DOHH2 (cell line): ENCODE measurements around the gene TPM3.

Source experiments
- H3F3A ChIP-seq: fragments of 200-600 bp; sonication (generic), shearing (Covaris generic); 2 replicates; pipeline ENCODE4 v1.6.0; 2016; ENCODE audit warnings: antibody characterized with exemption, mild to moderate bottlenecking; ENCODE audit not compliant: control insufficient read depth, insufficient read depth
- H3K27ac ChIP-seq: fragments of 200-600 bp; sonication (generic); 2 replicates; pipeline ENCODE4 v1.5.1; 2014; ENCODE audit warnings: low read depth, mild to moderate bottlenecking, low read length, moderate library complexity
- H3K27me3 ChIP-seq: fragments of 200-600 bp; sonication (generic); 2 replicates; pipeline ENCODE4 v1.6.1; 2014; ENCODE audit warnings: mild to moderate bottlenecking, low read length, mixed read lengths; ENCODE audit not compliant: control insufficient read depth
- H3K36me3 ChIP-seq: fragments of 200-600 bp; sonication (generic); 2 replicates; pipeline ENCODE4 v1.6.1; 2014; ENCODE audit warnings: mild to moderate bottlenecking, low read length, moderate library complexity, mixed read lengths; ENCODE audit not compliant: control insufficient read depth
- H3K4me1 ChIP-seq: fragments of 200-600 bp; sonication (generic); 2 replicates; pipeline ENCODE4 v1.6.1; 2014; ENCODE audit warnings: mild to moderate bottlenecking, low read length, mixed read lengths; ENCODE audit not compliant: control insufficient read depth
- H3K4me2 ChIP-seq: fragments of 200-600 bp; sonication (generic); 2 replicates; pipeline ENCODE4 v1.6.0; 2014; ENCODE audit warnings: mild to moderate bottlenecking, low read length, moderate library complexity
- H3K4me3 ChIP-seq: fragments of 200-600 bp; sonication (generic); 2 replicates; pipeline ENCODE4 v1.5.1; 2014; ENCODE audit warnings: mild to moderate bottlenecking, low read length, mixed read lengths
- H3K79me2 ChIP-seq: fragments of 200-600 bp; sonication (generic); 2 replicates; pipeline ENCODE4 v1.6.1; 2014; ENCODE audit warnings: mild to moderate bottlenecking, low read length, mixed read lengths; ENCODE audit not compliant: control insufficient read depth
- H3K9me2 ChIP-seq: fragments of 200-600 bp; sonication (generic); replicated peaks from 2 replicates; pipeline ENCODE4 v1.6.1; 2014; ENCODE audit warnings: mild to moderate bottlenecking, low read length, mixed read lengths; ENCODE audit not compliant: control insufficient read depth
- H3K9me3 ChIP-seq: fragments of 200-600 bp; sonication (generic); 2 replicates; pipeline ENCODE4 v1.6.1; 2014; ENCODE audit warnings: antibody characterized with exemption, low read length, mixed read lengths; ENCODE audit not compliant: control insufficient read depth, insufficient read depth
- H4K20me1 ChIP-seq: fragments of 200-600 bp; sonication (generic); 2 replicates; pipeline ENCODE4 v1.6.0; 2014; ENCODE audit warnings: low read depth, mild to moderate bottlenecking, antibody characterized with exemption, low read length, moderate library complexity; ENCODE audit not compliant: control insufficient read depth, insufficient read depth
- EZH2phosphoT487 ChIP-seq: fragments of 200-600 bp; sonication (generic); IDR thresholded peaks from 2 replicates; pipeline ENCODE4 v1.6.1; 2017; ENCODE audit warnings: borderline replicate concordance, mild to moderate bottlenecking, antibody characterized with exemption, low read length, moderate library complexity, mixed read lengths
- TF ChIP-seq, protein P1 (sequence below): fragments of 200-600 bp; sonication (generic); IDR thresholded peaks from one replicate; pipeline ENCODE4 v1.5.1; 2014; ENCODE audit warnings: antibody characterized with exemption, mild to moderate bottlenecking, low read depth, low read length; ENCODE audit not compliant: poor library complexity, severe bottlenecking

Gene TPM3

DNA sequence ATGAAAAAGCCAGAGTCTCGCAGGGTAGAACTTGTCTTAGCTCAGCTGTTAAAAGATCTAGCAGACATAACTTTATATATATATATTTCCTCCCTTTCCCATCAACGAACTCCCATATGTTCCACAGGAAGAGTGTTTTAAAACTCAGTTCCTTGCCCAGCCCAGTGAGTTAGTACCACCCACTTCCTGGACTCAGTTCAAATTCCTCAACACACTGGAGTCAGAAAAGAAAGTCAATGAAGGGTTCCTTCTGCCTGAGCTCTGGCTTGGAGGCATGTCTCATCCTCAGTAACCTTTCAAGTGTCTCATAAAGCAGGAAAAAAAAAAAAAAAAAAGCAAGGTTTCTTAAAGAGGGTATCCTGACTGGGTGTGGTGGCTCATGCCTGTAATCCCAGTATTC is 15.6 kb downstream of the TPM3 start:
- Histone ChIP-seq H3K9me2 (no peaks in the 10 kb centered on the region), H3K79me2 (peaks cover 78% of the 10 kb centered on the region), H3K4me3 (no peak overlapping the region), H3K36me3 (peaks cover 88% of the 10 kb centered on the region), H3K4me2 (no peak overlapping the region), H3K9me3 (no peaks in the 10 kb centered on the region), H4K20me1 (peaks cover 41% of the 10 kb centered on the region), H3F3A (no peaks in the 10 kb centered on the region), H3K27me3 (no peaks in the 10 kb centered on the region), H3K27ac (no peak overlapping the region), H3K4me1 (peaks cover 50% of the 10 kb centered on the region)
- TF ChIP-seq, protein P1, sequence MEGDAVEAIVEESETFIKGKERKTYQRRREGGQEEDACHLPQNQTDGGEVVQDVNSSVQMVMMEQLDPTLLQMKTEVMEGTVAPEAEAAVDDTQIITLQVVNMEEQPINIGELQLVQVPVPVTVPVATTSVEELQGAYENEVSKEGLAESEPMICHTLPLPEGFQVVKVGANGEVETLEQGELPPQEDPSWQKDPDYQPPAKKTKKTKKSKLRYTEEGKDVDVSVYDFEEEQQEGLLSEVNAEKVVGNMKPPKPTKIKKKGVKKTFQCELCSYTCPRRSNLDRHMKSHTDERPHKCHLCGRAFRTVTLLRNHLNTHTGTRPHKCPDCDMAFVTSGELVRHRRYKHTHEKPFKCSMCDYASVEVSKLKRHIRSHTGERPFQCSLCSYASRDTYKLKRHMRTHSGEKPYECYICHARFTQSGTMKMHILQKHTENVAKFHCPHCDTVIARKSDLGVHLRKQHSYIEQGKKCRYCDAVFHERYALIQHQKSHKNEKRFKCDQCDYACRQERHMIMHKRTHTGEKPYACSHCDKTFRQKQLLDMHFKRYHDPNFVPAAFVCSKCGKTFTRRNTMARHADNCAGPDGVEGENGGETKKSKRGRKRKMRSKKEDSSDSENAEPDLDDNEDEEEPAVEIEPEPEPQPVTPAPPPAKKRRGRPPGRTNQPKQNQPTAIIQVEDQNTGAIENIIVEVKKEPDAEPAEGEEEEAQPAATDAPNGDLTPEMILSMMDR: no peak
- TF ChIP-seq EZH2phosphoT487: no peak

DNA sequence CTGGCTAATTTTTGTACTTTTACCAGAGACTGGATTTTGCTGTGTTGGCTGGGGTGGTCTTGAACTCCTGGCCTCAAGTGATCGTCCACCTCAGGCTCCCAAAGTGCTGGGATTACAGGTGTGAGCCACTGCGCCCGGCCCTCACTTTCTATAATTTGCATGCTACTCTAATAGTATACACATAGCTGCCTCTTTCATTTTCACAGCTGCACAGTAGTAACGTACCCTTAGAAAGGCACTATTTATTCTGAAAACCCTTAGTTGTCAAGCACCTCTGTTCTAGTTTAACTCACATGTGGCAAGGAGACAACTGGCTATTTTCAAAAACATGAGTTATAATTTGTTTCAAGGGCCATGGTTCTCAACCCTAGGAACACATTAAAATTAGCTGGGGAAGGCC is 17.2 kb downstream of the TPM3 start:
- no peak overlapping the region for H3K4me3 ChIP-seq
- H3K27ac ChIP-seq: no peak overlapping the region
- H3K27me3 ChIP-seq: no peaks in the 10 kb centered on the region
- peaks cover 30% of the 10 kb centered on the region for H4K20me1 ChIP-seq
- H3K9me2 ChIP-seq: no peaks in the 10 kb centered on the region
- H3K79me2 ChIP-seq: peaks cover 63% of the 10 kb centered on the region
- TF ChIP-seq, protein P1: no peak
- H3K4me1 ChIP-seq: peaks cover 35% of the 10 kb centered on the region
- no peaks in the 10 kb centered on the region for H3F3A ChIP-seq
- no peak overlapping the region for H3K4me2 ChIP-seq
- H3K9me3 ChIP-seq: no peaks in the 10 kb centered on the region
- H3K36me3 ChIP-seq: peaks cover 92% of the 10 kb centered on the region

DNA sequence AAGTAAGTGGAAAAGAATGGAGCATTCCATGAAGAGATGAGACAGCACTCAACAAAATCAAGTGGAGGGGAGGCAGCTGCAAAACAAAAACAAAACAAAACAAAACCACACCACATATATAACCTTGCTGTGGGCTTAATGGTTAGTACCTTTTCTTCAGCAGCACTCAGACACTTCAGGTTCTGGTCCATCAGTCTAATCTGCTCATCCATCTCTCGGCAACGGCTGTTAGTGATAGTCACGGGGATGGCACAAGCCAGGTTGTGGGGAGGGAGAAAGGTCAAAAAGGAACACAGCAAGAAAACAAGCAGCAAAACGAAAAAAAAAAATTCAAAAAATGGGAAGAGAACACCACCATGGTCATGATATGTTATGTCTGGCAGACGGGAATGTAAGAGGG is 20.0 kb downstream of the TPM3 start:
- Histone ChIP-seq H3K4me3 (no peak overlapping the region), H3K4me2 (no peak overlapping the region), H3K79me2 (peaks cover 45% of the 10 kb centered on the region), H3K27ac (no peak overlapping the region), H3K36me3 (peaks cover 92% of the 10 kb centered on the region), H4K20me1 (peaks cover 5% of the 10 kb centered on the region; the same call in 1 of the 2 replicates), H3K4me1 (peaks cover 7% of the 10 kb centered on the region), H3K9me2 (no peaks in the 10 kb centered on the region), H3F3A (no peaks in the 10 kb centered on the region), H3K27me3 (no peaks in the 10 kb centered on the region), H3K9me3 (no peaks in the 10 kb centered on the region)
- no peak for TF ChIP-seq EZH2phosphoT487
- TF ChIP-seq, protein P1: no peak

DNA sequence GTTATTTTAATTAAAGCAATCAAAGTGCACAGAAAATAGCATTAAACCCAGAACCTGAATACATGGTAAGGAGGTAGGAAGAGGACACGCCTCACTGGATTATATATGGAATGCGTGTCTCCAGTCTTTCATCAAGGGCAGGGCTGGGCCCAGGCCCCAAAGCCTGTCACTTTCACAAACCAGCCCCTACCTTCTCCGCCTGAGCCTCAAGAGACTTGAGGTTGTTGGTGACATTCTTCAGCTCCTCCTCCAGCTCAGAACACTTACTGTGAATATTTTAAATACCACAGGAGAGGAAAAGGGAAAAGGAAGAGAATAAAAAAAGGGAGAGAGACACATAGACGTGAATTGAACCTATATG is 20.7 kb downstream of the TPM3 start:
- Histone ChIP-seq H3F3A (no peaks in the 10 kb centered on the region), H3K27me3 (no peaks in the 10 kb centered on the region), H3K4me2 (no peak overlapping the region), H3K9me2 (no peaks in the 10 kb centered on the region), H3K79me2 (peaks cover 38% of the 10 kb centered on the region), H3K9me3 (no peaks in the 10 kb centered on the region), H3K27ac (no peak overlapping the region), H3K36me3 (peaks cover 91% of the 10 kb centered on the region), H3K4me1 (peaks cover under 1% of the 10 kb centered on the region), H4K20me1 (peaks cover 5% of the 10 kb centered on the region; the same call in 1 of the 2 replicates), H3K4me3 (no peak overlapping the region)
- TF ChIP-seq, protein P1: no peak
- TF ChIP-seq EZH2phosphoT487: no peak
